Measurements from ENCODE around the gene DNAJC4. TPM values are rescaled to one million over a fixed set of nuclear protein-coding genes. Genes with fewer than 3 reads are reported as not detected.

The DNAJC4 gene
- total RNA-seq, 1 experiment from 2014 or later, result 24.2 TPM

DNA sequence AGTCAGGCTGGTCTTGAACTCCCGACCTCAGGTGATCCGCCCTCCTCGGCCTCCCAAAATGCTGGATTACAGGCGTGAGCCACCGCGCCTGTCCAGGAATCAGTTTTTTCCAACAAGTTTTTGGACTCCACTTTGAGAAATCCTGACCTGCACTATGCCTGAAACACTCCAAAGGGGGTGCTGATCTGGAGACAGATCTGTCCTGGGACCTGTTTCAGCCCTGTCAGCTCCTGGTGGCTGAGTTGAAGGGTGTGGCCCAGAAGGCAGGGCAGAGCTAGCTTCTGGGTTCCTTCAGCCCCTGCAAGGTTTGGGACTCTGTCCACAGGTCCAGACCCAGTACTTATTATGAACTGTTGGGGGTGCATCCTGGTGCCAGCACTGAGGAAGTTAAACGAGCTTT, 1.2 kb downstream of the DNAJC4 start:
- no peak overlapping the region for H4K91ac ChIP-seq (ENCODE audit: insufficient read length, low read depth, low read length)
- no peak for DNase-seq
- H3K56ac ChIP-seq (ENCODE audit: insufficient read length, low read depth, low read length), result no peak overlapping the region
- H3K27ac ChIP-seq (ENCODE audit: insufficient read length, low read depth, low read length), result no peak overlapping the region
- H3K4me3 Mint-ChIP-seq, result peak overlapping the region; percentile 74 to 91
- H3K9me3 Mint-ChIP-seq, result no peaks in the 10 kb centered on the region
- TF ChIP-seq, protein P1, sequence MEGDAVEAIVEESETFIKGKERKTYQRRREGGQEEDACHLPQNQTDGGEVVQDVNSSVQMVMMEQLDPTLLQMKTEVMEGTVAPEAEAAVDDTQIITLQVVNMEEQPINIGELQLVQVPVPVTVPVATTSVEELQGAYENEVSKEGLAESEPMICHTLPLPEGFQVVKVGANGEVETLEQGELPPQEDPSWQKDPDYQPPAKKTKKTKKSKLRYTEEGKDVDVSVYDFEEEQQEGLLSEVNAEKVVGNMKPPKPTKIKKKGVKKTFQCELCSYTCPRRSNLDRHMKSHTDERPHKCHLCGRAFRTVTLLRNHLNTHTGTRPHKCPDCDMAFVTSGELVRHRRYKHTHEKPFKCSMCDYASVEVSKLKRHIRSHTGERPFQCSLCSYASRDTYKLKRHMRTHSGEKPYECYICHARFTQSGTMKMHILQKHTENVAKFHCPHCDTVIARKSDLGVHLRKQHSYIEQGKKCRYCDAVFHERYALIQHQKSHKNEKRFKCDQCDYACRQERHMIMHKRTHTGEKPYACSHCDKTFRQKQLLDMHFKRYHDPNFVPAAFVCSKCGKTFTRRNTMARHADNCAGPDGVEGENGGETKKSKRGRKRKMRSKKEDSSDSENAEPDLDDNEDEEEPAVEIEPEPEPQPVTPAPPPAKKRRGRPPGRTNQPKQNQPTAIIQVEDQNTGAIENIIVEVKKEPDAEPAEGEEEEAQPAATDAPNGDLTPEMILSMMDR (conservative IDR thresholded peaks at IDR 0.05), result no peak
- no peak overlapping the region for H2AK5ac ChIP-seq (ENCODE audit: insufficient read length, low read length)
- H3K9ac ChIP-seq (ENCODE audit: extremely low read depth, insufficient read length, low read length), result no peak overlapping the region
- H2AFZ ChIP-seq (ENCODE audit: low read length), result no peak overlapping the region
- no peak overlapping the region for H4K5ac ChIP-seq (ENCODE audit: insufficient read length, low read depth, low read length)
- no peak overlapping the region for H3T11ph ChIP-seq (ENCODE audit: low read length)
- H3K27me3 Mint-ChIP-seq (ENCODE audit: low read depth), result peaks cover 20% of the 10 kb centered on the region
- H3K27ac Mint-ChIP-seq, result no peak overlapping the region
- no peak overlapping the region for H3K23ac ChIP-seq (ENCODE audit: insufficient read length, low read depth, low read length)
- H3K4ac ChIP-seq (ENCODE audit: low read depth, low read length), result no peak overlapping the region
- no peak overlapping the region for H2BK15ac ChIP-seq (ENCODE audit: low read depth, low read length)
- no peak overlapping the region for H3K18ac ChIP-seq (ENCODE audit: insufficient read length, low read depth, low read length)
- no CpG with 5 or more reads among the region's 7 CpGs for WGBS (ENCODE audit: extremely low coverage, insufficient read length, low lambda C conversion rate)
- H3K9me3 ChIP-seq (ENCODE audit: control insufficient read depth, low read depth, low read length), result no peaks in the 10 kb centered on the region
- H4K8ac ChIP-seq (replicated peaks; ENCODE audit: insufficient read length, low read depth, low read length), result no peak overlapping the region
- H3K36me3 Mint-ChIP-seq (ENCODE audit: insufficient read depth in 1 of 3, low read depth in 3 of 3), result peaks cover 3% of the 10 kb centered on the region in 3 experiments; a peak in 4 of 7 replicates
- H3K79me1 ChIP-seq (ENCODE audit: insufficient read depth, low read depth, low read length, poor library complexity, severe bottlenecking), result no peaks in the 10 kb centered on the region
- no peaks in the 10 kb centered on the region; the same call in 1 of the 2 replicates for H3K27me3 ChIP-seq (ENCODE audit: insufficient read depth, low read length)
- H2BK20ac ChIP-seq (ENCODE audit: low read depth, low read length, poor library complexity, severe bottlenecking), result no peak overlapping the region
- H2BK5ac ChIP-seq (ENCODE audit: insufficient read length, low read length), result no peak overlapping the region
- H3K79me2 ChIP-seq (ENCODE audit: insufficient read depth, low read length), result no peaks in the 10 kb centered on the region
- H3K4me2 ChIP-seq (ENCODE audit: insufficient read depth, insufficient read length, low read length), result no peak overlapping the region
- no peak overlapping the region for H2BK12ac ChIP-seq (ENCODE audit: insufficient read length, low read depth, low read length)
- H3K14ac ChIP-seq (ENCODE audit: insufficient read depth, low read length), result no peak overlapping the region
- H3K4me1 ChIP-seq (ENCODE audit: insufficient read depth, low read length), result 0 out of 2 replicates have a peak, but pooled peaks cover 3% of the 10 kb centered on the region
- peaks cover 27 to 37% of the 10 kb centered on the region in 2 experiments for H3K4me1 Mint-ChIP-seq
- peaks cover 25% of the 10 kb centered on the region for H3K23me2 ChIP-seq (ENCODE audit: insufficient read length, low read depth, low read length, poor library complexity, severe bottlenecking)
- H2BK120ac ChIP-seq (ENCODE audit: low read depth, low read length, poor library complexity, severe bottlenecking), result no peak overlapping the region
- H4K20me1 ChIP-seq (ENCODE audit: control insufficient read depth, insufficient read depth, insufficient read length), result no peaks in the 10 kb centered on the region

Measured in H9 (cell line).